GM23338 (cell line): Measurements from ENCODE around the gene KCTD17.

Experiments used
- EZH2 ChIP-seq: fragments of 200-600 bp; sonication (generic); IDR thresholded peaks from one replicate; pipeline ENCODE4 v1.8.0; 2017; ENCODE audit warnings: antibody characterized with exemption, mild to moderate bottlenecking, low read depth; ENCODE audit not compliant: unreplicated experiment
- EZH2phosphoT487 ChIP-seq: fragments of 200-600 bp; sonication (generic); IDR thresholded peaks from one replicate; pipeline ENCODE4 v1.8.1; 2018; ENCODE audit warnings: antibody characterized with exemption; ENCODE audit not compliant: unreplicated experiment
- STAT1 ChIP-seq: IDR thresholded peaks from one replicate; pipeline ENCODE4 v1.6.1; 2016; ENCODE audit warnings: antibody characterized with exemption; ENCODE audit not compliant: unreplicated experiment
- ZNF114 ChIP-seq: fragments of 250-450 bp; sonication (Bioruptor Pico); IDR thresholded peaks from 2 replicates; pipeline ENCODE4 v1.5.0; 2020; ENCODE audit warnings: mild to moderate bottlenecking, moderate library complexity
- TF ChIP-seq, protein P1 (sequence below), 2 experiments: fragments of 200-600 bp in 1 of 2; sonication (generic) in 1 of 2; conservative IDR thresholded peaks; 2 replicates each; pipeline versions ENCODE4 v1.5.1 to v1.6.1; 2016 to 2017; ENCODE audit warnings: antibody characterized with exemption in 2 of 2, low read depth in 2 of 2, mild to moderate bottlenecking in 2 of 2, moderate library complexity in 1 of 2

DNA sequence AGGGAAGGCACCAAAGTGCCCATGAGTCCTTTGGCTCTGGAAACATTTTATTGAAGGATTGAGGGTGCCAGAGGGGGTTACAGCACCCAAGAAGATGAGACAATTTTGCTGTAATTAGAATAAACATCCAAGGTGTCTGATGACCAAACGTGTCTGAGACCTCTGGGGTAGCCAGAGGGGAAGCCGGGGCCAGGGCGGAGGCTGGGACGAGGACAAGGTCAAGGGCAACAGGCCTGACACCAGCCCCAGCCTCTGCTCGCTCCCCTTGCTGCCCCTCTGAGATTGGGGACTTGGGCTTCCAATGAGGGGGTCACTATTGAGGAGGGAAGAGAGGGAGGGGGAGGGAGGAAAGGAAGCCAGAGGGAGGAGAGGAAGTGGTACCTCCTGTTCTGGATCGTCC is 32.4 kb downstream of the KCTD17 start:
- no peak for TF ChIP-seq EZH2
- TF ChIP-seq, protein P1, sequence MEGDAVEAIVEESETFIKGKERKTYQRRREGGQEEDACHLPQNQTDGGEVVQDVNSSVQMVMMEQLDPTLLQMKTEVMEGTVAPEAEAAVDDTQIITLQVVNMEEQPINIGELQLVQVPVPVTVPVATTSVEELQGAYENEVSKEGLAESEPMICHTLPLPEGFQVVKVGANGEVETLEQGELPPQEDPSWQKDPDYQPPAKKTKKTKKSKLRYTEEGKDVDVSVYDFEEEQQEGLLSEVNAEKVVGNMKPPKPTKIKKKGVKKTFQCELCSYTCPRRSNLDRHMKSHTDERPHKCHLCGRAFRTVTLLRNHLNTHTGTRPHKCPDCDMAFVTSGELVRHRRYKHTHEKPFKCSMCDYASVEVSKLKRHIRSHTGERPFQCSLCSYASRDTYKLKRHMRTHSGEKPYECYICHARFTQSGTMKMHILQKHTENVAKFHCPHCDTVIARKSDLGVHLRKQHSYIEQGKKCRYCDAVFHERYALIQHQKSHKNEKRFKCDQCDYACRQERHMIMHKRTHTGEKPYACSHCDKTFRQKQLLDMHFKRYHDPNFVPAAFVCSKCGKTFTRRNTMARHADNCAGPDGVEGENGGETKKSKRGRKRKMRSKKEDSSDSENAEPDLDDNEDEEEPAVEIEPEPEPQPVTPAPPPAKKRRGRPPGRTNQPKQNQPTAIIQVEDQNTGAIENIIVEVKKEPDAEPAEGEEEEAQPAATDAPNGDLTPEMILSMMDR (conservative IDR thresholded peaks at IDR 0.05; ENCODE audit: low read depth in 2 of 2), result no peak
- TF ChIP-seq STAT1, result no peak
- no peak for TF ChIP-seq ZNF114 (CRISPR knock-in tag)
- TF ChIP-seq EZH2phosphoT487, result no peak
